H9 (cell line): Measurements from ENCODE around the gene SOX13. TPM values are rescaled to one million over a fixed set of nuclear protein-coding genes. Genes with fewer than 3 reads are reported as not detected.

ENCODE experiments used
- DNase-seq: peaks from one replicate; pipeline ENCODE4 v3.0.0-alpha.2; 2017
- H2AFZ ChIP-seq: one replicate; pipeline ENCODE4 v1.6.1; 2013; ENCODE audit warnings: mild to moderate bottlenecking, low read length, control low read depth, moderate library complexity
- H2AK5ac ChIP-seq: 2 replicates; pipeline ENCODE4 v1.6.1; 2013; ENCODE audit warnings: low read length, control low read depth, mixed read lengths; ENCODE audit not compliant: insufficient read length
- H2BK120ac ChIP-seq: one replicate; pipeline ENCODE4 v1.6.1; 2013; ENCODE audit warnings: low read depth, mild to moderate bottlenecking, low read length, control low read depth, inconsistent platforms; ENCODE audit not compliant: poor library complexity, severe bottlenecking
- H2BK12ac ChIP-seq: 2 replicates; pipeline ENCODE4 v1.6.1; 2013; ENCODE audit warnings: low read length, control low read depth, mixed read lengths, low read depth; ENCODE audit not compliant: insufficient read length
- H2BK15ac ChIP-seq: 2 replicates; pipeline ENCODE4 v1.6.1; 2013; ENCODE audit warnings: low read depth, low read length, control low read depth
- H2BK20ac ChIP-seq: one replicate; pipeline ENCODE4 v1.6.1; 2013; ENCODE audit warnings: low read depth, mild to moderate bottlenecking, low read length, control low read depth, inconsistent platforms; ENCODE audit not compliant: poor library complexity, severe bottlenecking
- H2BK5ac ChIP-seq: 2 replicates; pipeline ENCODE4 v1.6.1; 2013; ENCODE audit warnings: low read length, control low read depth, mixed read lengths; ENCODE audit not compliant: insufficient read length
- H3K14ac ChIP-seq: 2 replicates; pipeline ENCODE4 v1.6.1; 2013; ENCODE audit warnings: low read length, control low read depth; ENCODE audit not compliant: insufficient read depth
- H3K18ac ChIP-seq: 2 replicates; pipeline ENCODE4 v1.6.1; 2013; ENCODE audit warnings: low read depth, mild to moderate bottlenecking, mixed read lengths, low read length, control low read depth; ENCODE audit not compliant: insufficient read length
- H3K23ac ChIP-seq: 2 replicates; pipeline ENCODE4 v1.6.1; 2013; ENCODE audit warnings: low read length, control low read depth, mixed read lengths, low read depth; ENCODE audit not compliant: insufficient read length
- H3K23me2 ChIP-seq: 2 replicates; pipeline ENCODE4 v1.6.1; 2013; ENCODE audit warnings: low read depth, mild to moderate bottlenecking, mixed read lengths, low read length, control low read depth; ENCODE audit not compliant: insufficient read length, poor library complexity, severe bottlenecking
- H3K27ac ChIP-seq: 2 replicates; pipeline ENCODE4 v1.5.1; 2013; ENCODE audit warnings: low read length, control low read depth, mixed read lengths, low read depth; ENCODE audit not compliant: insufficient read length
- H3K27me3 ChIP-seq: 2 replicates; pipeline ENCODE4 v1.6.1; 2013; ENCODE audit warnings: low read length, control low read depth, inconsistent platforms; ENCODE audit not compliant: insufficient read depth
- H3K4ac ChIP-seq: 2 replicates; pipeline ENCODE4 v1.6.1; 2013; ENCODE audit warnings: low read depth, mild to moderate bottlenecking, control low read depth, inconsistent platforms, low read length, moderate library complexity
- H3K4me1 ChIP-seq: 2 replicates; pipeline ENCODE4 v1.6.1; 2013; ENCODE audit warnings: low read length, control low read depth, inconsistent platforms; ENCODE audit not compliant: insufficient read depth
- H3K4me2 ChIP-seq: 2 replicates; pipeline ENCODE4 v1.6.1; 2013; ENCODE audit warnings: low read length, control low read depth, mixed read lengths; ENCODE audit not compliant: insufficient read length, insufficient read depth
- H3K56ac ChIP-seq: 2 replicates; pipeline ENCODE4 v1.6.1; 2013; ENCODE audit warnings: low read depth, mild to moderate bottlenecking, mixed read lengths, low read length, control low read depth; ENCODE audit not compliant: insufficient read length
- H3K79me1 ChIP-seq: 2 replicates; pipeline ENCODE4 v1.6.1; 2013; ENCODE audit warnings: low read depth, mild to moderate bottlenecking, moderate library complexity, low read length, control low read depth, inconsistent platforms; ENCODE audit not compliant: insufficient read depth, poor library complexity, severe bottlenecking
- H3K79me2 ChIP-seq: 2 replicates; pipeline ENCODE4 v1.6.1; 2013; ENCODE audit warnings: low read length, control low read depth, inconsistent platforms; ENCODE audit not compliant: insufficient read depth
- H3K9ac ChIP-seq: 2 replicates; pipeline ENCODE4 v1.6.1; 2013; ENCODE audit warnings: low read length, control low read depth, mixed read lengths; ENCODE audit not compliant: insufficient read length; ENCODE audit errors: extremely low read depth
- H3K9me3 ChIP-seq: one replicate; pipeline ENCODE4 v1.6.1; 2013; ENCODE audit warnings: low read depth, low read length, inconsistent platforms; ENCODE audit not compliant: control insufficient read depth
- H3T11ph ChIP-seq: one replicate; pipeline ENCODE4 v1.6.1; 2013; ENCODE audit warnings: mild to moderate bottlenecking, low read length, control low read depth, inconsistent platforms
- H4K20me1 ChIP-seq: one replicate; pipeline ENCODE4 v1.6.1; 2013; ENCODE audit not compliant: control insufficient read depth, insufficient read length, insufficient read depth
- H4K5ac ChIP-seq: 2 replicates; pipeline ENCODE4 v1.6.1; 2013; ENCODE audit warnings: low read depth, mild to moderate bottlenecking, mixed read lengths, low read length, control low read depth; ENCODE audit not compliant: insufficient read length
- H4K8ac ChIP-seq: replicated peaks from 2 replicates; pipeline ENCODE4 v1.6.1; 2013; ENCODE audit warnings: low read length, control low read depth, mixed read lengths, low read depth; ENCODE audit not compliant: insufficient read length
- H4K91ac ChIP-seq: 2 replicates; pipeline ENCODE4 v1.6.1; 2013; ENCODE audit warnings: low read depth, mild to moderate bottlenecking, moderate library complexity, mixed read lengths, low read length, control low read depth; ENCODE audit not compliant: insufficient read length
- H3K27ac Mint-ChIP-seq, 3 experiments: 2 replicates in 2 of 3; 3 replicates in 1 of 3; pipeline ENCODE4 v1.8.0; 2020 to 2021; ENCODE audit warnings: mixed read lengths in 3 of 3, mild to moderate bottlenecking in 1 of 3, moderate library complexity in 1 of 3
- H3K27me3 Mint-ChIP-seq: 2 replicates; pipeline ENCODE4 v1.8.0; 2021; ENCODE audit warnings: low read depth, mild to moderate bottlenecking, moderate library complexity, mixed read lengths
- H3K36me3 Mint-ChIP-seq, 3 experiments: 2 replicates in 2 of 3; 3 replicates in 1 of 3; pipeline ENCODE4 v1.8.0; 2020 to 2021; ENCODE audit warnings: low read depth in 3 of 3, mixed read lengths in 3 of 3; ENCODE audit not compliant: insufficient read depth in 1 of 3
- H3K4me1 Mint-ChIP-seq, 2 experiments: 2 replicates each; pipeline ENCODE4 v1.8.0; 2020; ENCODE audit warnings: mixed read lengths in 2 of 2
- H3K4me3 Mint-ChIP-seq, 2 experiments: 2 replicates in 1 of 2; 3 replicates in 1 of 2; pipeline ENCODE4 v1.8.0; 2020 to 2021; ENCODE audit warnings: mild to moderate bottlenecking in 2 of 2, mixed read lengths in 2 of 2, moderate library complexity in 1 of 2
- H3K9me3 Mint-ChIP-seq, 2 experiments: 2 replicates in 1 of 2; 3 replicates in 1 of 2; pipeline ENCODE4 v1.8.0; 2020; ENCODE audit warnings: mild to moderate bottlenecking in 2 of 2, mixed read lengths in 2 of 2, moderate library complexity in 1 of 2
- CTCF ChIP-seq: fragments of 200-600 bp; sonication (generic); conservative IDR thresholded peaks from 3 replicates; pipeline ENCODE4 v1.8.0; 2021; ENCODE audit warnings: antibody characterized with exemption, mild to moderate bottlenecking
- WGBS: extraction: QIAGEN DNeasy Blood & Tissue Kit; methylation state at CpG from one replicate; pipeline ENCODE4 v1.1.7; 2013; ENCODE audit warnings: missing lambda C conversion rate, low lambda C conversion rate, mixed read lengths; ENCODE audit not compliant: insufficient read length; ENCODE audit errors: extremely low coverage; 5-methylcytosine and 5-hydroxymethylcytosine counted together
- total RNA-seq: library from RNA; stranded (reverse); gene quantifications from 2 replicates; pipeline ENCODE4 v1.2.1, GENCODE V29; 2021

Gene SOX13
- total RNA-seq, 1 experiment from 2014 or later, result 120 TPM

- H4K20me1 ChIP-seq, result no peaks in the 10 kb centered on the region
- H3K9me3 Mint-ChIP-seq, result no peaks in the 10 kb centered on the region
- no peak overlapping the region for H3K4me2 ChIP-seq
- no peaks in the 10 kb centered on the region for H3K27me3 ChIP-seq
- H3T11ph ChIP-seq, result no peak overlapping the region
- H3K27ac Mint-ChIP-seq, result peak overlapping the region; percentile 97 to 100 (median 98)
- no peak overlapping the region for H2AK5ac ChIP-seq
- peak overlapping the region; percentile 73 for H4K91ac ChIP-seq
- H2AFZ ChIP-seq, result no peak overlapping the region
- peaks cover 41% of the 10 kb centered on the region; the same call in 1 of the 2 replicates for H3K4me1 ChIP-seq
- H2BK15ac ChIP-seq, result no peak overlapping the region
- peak overlapping the region; percentile 40 for H2BK12ac ChIP-seq
- H3K4me1 Mint-ChIP-seq, result peaks cover 81 to 90% of the 10 kb centered on the region in 2 experiments
- peaks cover 6% of the 10 kb centered on the region for H3K23me2 ChIP-seq
- no peak overlapping the region for H3K56ac ChIP-seq
- peak overlapping the region; percentile 12 to 20; a peak in 2 of 5 replicates for H3K4me3 Mint-ChIP-seq
- no peak overlapping the region for H2BK5ac ChIP-seq
- H4K8ac ChIP-seq, result no peak overlapping the region
- H3K14ac ChIP-seq, result peak overlapping the region; percentile 54
- H4K5ac ChIP-seq, result no peak overlapping the region
- H3K36me3 Mint-ChIP-seq, result peaks cover 2 to 7% (median 4%) of the 10 kb centered on the region in 3 experiments; a peak in 6 of 7 replicates
- no CpG with 5 or more reads among the region's 4 CpGs for WGBS
- TF ChIP-seq CTCF, result no peak
- H3K23ac ChIP-seq, result no peak overlapping the region
- no peak overlapping the region for H2BK20ac ChIP-seq
- H3K79me2 ChIP-seq, result peaks cover 61% of the 10 kb centered on the region; the same call in 1 of the 2 replicates
- no peaks in the 10 kb centered on the region for H3K79me1 ChIP-seq
- peak overlapping the region; percentile 68 for H3K18ac ChIP-seq
- no peaks in the 10 kb centered on the region for H3K27me3 Mint-ChIP-seq
- H3K9me3 ChIP-seq, result no peaks in the 10 kb centered on the region
- H3K9ac ChIP-seq, result no peak overlapping the region
- H2BK120ac ChIP-seq, result no peak overlapping the region
- peak overlapping the region; percentile 47 for H3K27ac ChIP-seq
- DNase-seq, result peak; percentile 98
- no peak overlapping the region; the same call in 1 of the 2 replicates for H3K4ac ChIP-seq
These were observed 11.4 kb downstream of the SOX13 start for GRCh38 chr1:204084247-204084772.
